Stimulated activated CD8-positive, alpha-beta memory T cell treated with anti-CD3 and anti-CD28 coated beads, Interleukin-7, amount 100 ng/mL, for 1 hour (primary cell): ENCODE data around the gene ATP2B2.

Source experiments
- DNase-seq, 2 donors: peaks; one replicate each; pipeline ENCODE4 v3.0.0-alpha.2; 2020; ENCODE audit warnings: low read depth in 2 of 2

The ATP2B2 gene

GRCh38 chr3:10432156-10432845, 73.1 kb downstream of the ATP2B2 start:
- DNase-seq, result no peak

- DNase-seq, result no peak
These were observed 74.6 kb downstream of the ATP2B2 start for GRCh38 chr3:10430805-10431204.

- no peak for DNase-seq
These were observed 76.8 kb downstream of the ATP2B2 start for GRCh38 chr3:10428406-10429091.

- DNase-seq, result no peak
These were observed 78.8 kb downstream of the ATP2B2 start for GRCh38 chr3:10426346-10427220.

- DNase-seq, result no peak
These were observed 82.1 kb downstream of the ATP2B2 start for GRCh38 chr3:10423171-10423882.

GRCh38 chr3:10421996-10422395, 83.4 kb downstream of the ATP2B2 start:
- DNase-seq, result no peak

GRCh38 chr3:10420745-10421475, 84.5 kb downstream of the ATP2B2 start:
- no peak for DNase-seq

GRCh38 chr3:10419637-10420232, 85.7 kb downstream of the ATP2B2 start:
- peak in 1 of 2 donors; percentile 11 for DNase-seq

- no peak for DNase-seq
These were observed 87.5 kb downstream of the ATP2B2 start for GRCh38 chr3:10417847-10418246.

- DNase-seq, result no peak
These were observed 88.6 kb downstream of the ATP2B2 start for GRCh38 chr3:10416730-10417300.

GRCh38 chr3:10413041-10413440, 92.3 kb downstream of the ATP2B2 start:
- no peak for DNase-seq

- DNase-seq, result no peak
These were observed 93.6 kb downstream of the ATP2B2 start for GRCh38 chr3:10411598-10412332.

- DNase-seq, result no peak
These were observed 94.9 kb downstream of the ATP2B2 start for GRCh38 chr3:10410383-10411002.

GRCh38 chr3:10408680-10409079, 96.7 kb downstream of the ATP2B2 start:
- no peak for DNase-seq

- DNase-seq, result no peak
These were observed 98.0 kb downstream of the ATP2B2 start for GRCh38 chr3:10407361-10407760.

GRCh38 chr3:10406414-10406813, 99.0 kb downstream of the ATP2B2 start:
- DNase-seq, result no peak

GRCh38 chr3:10405816-10406215, 99.6 kb downstream of the ATP2B2 start:
- DNase-seq, result no peak

GRCh38 chr3:10404876-10405275, 100.5 kb downstream of the ATP2B2 start:
- DNase-seq, result no peak

GRCh38 chr3:10404377-10404776, 101.0 kb downstream of the ATP2B2 start:
- no peak for DNase-seq
